ENCODE measurements around the gene ACBD4.

DNA sequence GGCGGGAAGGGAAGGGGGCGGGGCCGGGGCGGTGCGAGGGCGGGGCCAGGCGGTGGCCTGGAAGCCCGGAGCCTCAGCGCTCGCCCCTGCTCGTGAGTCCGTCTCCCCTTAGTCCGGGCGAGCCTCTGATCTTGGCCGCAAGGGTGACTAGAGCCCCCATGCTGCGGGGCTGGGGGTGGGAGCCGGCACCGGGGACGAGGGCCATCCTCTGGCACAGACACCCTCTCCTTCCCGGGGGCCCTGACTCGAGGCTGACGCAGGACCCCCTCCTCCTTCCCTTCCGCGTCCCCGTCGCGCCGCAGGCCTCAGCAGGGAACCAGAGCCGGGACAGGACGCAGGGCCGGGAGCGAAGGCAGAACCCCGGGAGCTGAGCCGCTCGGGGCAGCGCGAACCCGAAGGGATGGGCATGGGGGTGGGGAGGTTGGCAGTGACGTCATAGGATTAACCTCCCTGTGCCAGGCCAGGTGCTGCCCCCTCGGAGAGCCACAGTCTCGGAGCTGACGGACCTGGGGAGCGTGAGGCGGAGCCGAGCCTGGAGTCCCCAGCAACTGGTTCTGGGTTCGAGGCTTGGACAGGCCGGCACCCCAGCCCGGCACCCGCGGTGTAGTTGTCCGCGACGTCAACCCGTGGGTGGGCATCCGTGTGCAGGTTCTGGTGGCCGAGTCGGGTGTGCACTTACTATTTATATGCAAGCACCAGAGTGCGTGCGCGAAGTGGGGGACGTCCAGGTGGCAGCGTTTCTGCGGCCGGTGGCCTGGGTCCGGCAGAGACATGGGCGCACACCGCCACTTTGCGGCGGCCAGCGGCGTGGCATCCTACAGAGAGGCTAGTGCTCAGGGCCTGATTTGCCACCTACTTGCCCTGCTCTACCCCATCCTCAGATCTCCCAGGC lies 2.7 kb upstream of the ACBD4 start:
- peak; percentile 51; the same call in 1 of the 2 replicates for TF ChIP-seq POLR2AphosphoS5 (IDR thresholded peaks at IDR 0.05; ENCODE audit: borderline replicate concordance, low read depth, low read length)
- TF ChIP-seq EZH2 (IDR thresholded peaks at IDR 0.05) = no peak
- no peak for TF ChIP-seq FOXP2 (optimal IDR thresholded peaks at IDR 0.05; ENCODE audit: control extremely low read depth, extremely low read length, insufficient read depth)
